WTC11 (cell line): Measurements from ENCODE around the gene HLA-DRB5.
"Not testable (repeated sequence)": the region's sequence is repeated elsewhere in the genome, so short reads cannot be mapped to it uniquely, and the experiment has no call there.

Source experiments
- ATF2 ChIP-seq: sonication (generic); formaldehyde crosslinking; IDR thresholded peaks from 2 replicates; pipeline ENCODE4 v1.8.1; 2022; ENCODE audit warnings: low read depth, missing genetic modification reagents, borderline replicate concordance
- CTCF ChIP-seq: fragments of 200-600 bp; IDR thresholded peaks from 2 replicates; pipeline ENCODE4 v1.8.0; 2022; ENCODE audit warnings: antibody characterized with exemption
- E2F1 ChIP-seq: sonication (generic); formaldehyde crosslinking; IDR thresholded peaks from 2 replicates; pipeline ENCODE4 v1.8.0; 2022; ENCODE audit warnings: mild to moderate bottlenecking, missing genetic modification reagents
- ELF4 ChIP-seq: sonication (generic); formaldehyde crosslinking; IDR thresholded peaks from 2 replicates; pipeline ENCODE4 v1.8.1; 2022; ENCODE audit warnings: low read depth, mild to moderate bottlenecking, moderate library complexity, missing genetic modification reagents
- ESRRA ChIP-seq: sonication (generic); formaldehyde crosslinking; IDR thresholded peaks from 2 replicates; pipeline ENCODE4 v1.8.1; 2022; ENCODE audit warnings: mild to moderate bottlenecking, missing genetic modification reagents, borderline replicate concordance
- GTF2I ChIP-seq: fragments of 250-450 bp; sonication (Bioruptor Pico); conservative IDR thresholded peaks from 2 replicates; pipeline ENCODE4 v1.4.0; 2021; ENCODE audit warnings: mild to moderate bottlenecking
- HMGXB4 ChIP-seq: sonication (generic); formaldehyde crosslinking; IDR thresholded peaks from 2 replicates; pipeline ENCODE4 v1.8.1; 2023; ENCODE audit warnings: mild to moderate bottlenecking, moderate library complexity, missing genetic modification reagents
- IRF2 ChIP-seq: sonication (generic); formaldehyde crosslinking; IDR thresholded peaks from 2 replicates; pipeline ENCODE4 v1.8.0; 2022; ENCODE audit warnings: low read depth, missing genetic modification reagents, borderline replicate concordance
- MAX ChIP-seq: sonication (generic); formaldehyde crosslinking; IDR thresholded peaks from 2 replicates; pipeline ENCODE4 v1.8.0; 2022; ENCODE audit warnings: mild to moderate bottlenecking, missing genetic modification reagents
- PREB ChIP-seq: sonication (generic); formaldehyde crosslinking; IDR thresholded peaks from 2 replicates; pipeline ENCODE4 v1.8.1; 2022; ENCODE audit warnings: mild to moderate bottlenecking, missing genetic modification reagents, moderate library complexity, borderline replicate concordance
- SMAD4 ChIP-seq: sonication (generic); formaldehyde crosslinking; IDR thresholded peaks from 2 replicates; pipeline ENCODE4 v1.8.0; 2022; ENCODE audit warnings: mild to moderate bottlenecking, missing genetic modification reagents
- USF1 ChIP-seq: sonication (generic); formaldehyde crosslinking; IDR thresholded peaks from 2 replicates; pipeline ENCODE4 v1.8.0; 2022; ENCODE audit warnings: mild to moderate bottlenecking, missing genetic modification reagents
- ZNF532 ChIP-seq: fragments of 250-450 bp; sonication (Bioruptor Pico); IDR thresholded peaks from 2 replicates; pipeline ENCODE4 v1.9.0; 2021; ENCODE audit warnings: mild to moderate bottlenecking, borderline replicate concordance

- TF ChIP-seq ELF4 (CRISPR knock-in tag); CTCF; GTF2I (CRISPR knock-in tag); USF1 (CRISPR knock-in tag); E2F1; ATF2 (CRISPR knock-in tag); PREB (CRISPR knock-in tag); ZNF532 (CRISPR knock-in tag); IRF2 (CRISPR knock-in tag); ESRRA; SMAD4 (CRISPR knock-in tag); HMGXB4 (CRISPR knock-in tag); MAX: not testable (repeated sequence)
These were observed 62.2 kb downstream of the HLA-DRB5 start for GRCh38 chr6:32467743-32468503.
